Subcutaneous adipose tissue (tissue), 4 donors: ENCODE data around the gene PHF24. TPM values are rescaled to one million over a fixed set of nuclear protein-coding genes. Genes with fewer than 3 reads are reported as not detected.

Source experiments
- total RNA-seq, 4 donors: library from RNA; depleted of rRNA; stranded (reverse); fragments of >200 nt; gene quantifications; one replicate each; pipeline ENCODE4 v1.1.0, GENCODE V29; 2016
- TF ChIP-seq, protein P1 (sequence below): fragments of 450-650 bp; IDR thresholded peaks from one replicate; pipeline ENCODE4 v1.5.1; 2016; ENCODE audit warnings: low read depth, mild to moderate bottlenecking, control low read depth, antibody characterized with exemption, moderate library complexity

Gene PHF24
- total RNA-seq, 4 donors from 2014 or later, result 0.34 to 2.3 (median 1.3) TPM; not detected in 1

DNA sequence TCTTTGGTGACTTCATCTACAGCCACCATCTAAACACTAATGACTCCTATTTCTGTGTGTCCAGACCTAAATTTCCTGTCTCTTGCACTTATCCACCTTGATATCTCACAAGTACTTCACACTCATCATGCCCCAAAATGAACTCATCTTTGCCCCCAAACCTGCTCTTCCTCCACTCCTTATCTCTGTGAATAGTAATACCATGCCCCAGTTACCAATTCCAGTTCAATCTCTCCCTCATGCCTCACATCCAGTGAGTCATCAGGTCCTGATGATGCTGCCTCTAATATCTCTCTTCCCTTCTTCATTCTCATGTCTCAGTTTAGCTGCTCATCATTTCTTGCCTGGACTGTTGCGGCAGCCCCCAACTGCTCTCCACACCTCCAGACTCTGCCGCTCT, 16.6 kb downstream of the PHF24 start:
- TF ChIP-seq, protein P1, sequence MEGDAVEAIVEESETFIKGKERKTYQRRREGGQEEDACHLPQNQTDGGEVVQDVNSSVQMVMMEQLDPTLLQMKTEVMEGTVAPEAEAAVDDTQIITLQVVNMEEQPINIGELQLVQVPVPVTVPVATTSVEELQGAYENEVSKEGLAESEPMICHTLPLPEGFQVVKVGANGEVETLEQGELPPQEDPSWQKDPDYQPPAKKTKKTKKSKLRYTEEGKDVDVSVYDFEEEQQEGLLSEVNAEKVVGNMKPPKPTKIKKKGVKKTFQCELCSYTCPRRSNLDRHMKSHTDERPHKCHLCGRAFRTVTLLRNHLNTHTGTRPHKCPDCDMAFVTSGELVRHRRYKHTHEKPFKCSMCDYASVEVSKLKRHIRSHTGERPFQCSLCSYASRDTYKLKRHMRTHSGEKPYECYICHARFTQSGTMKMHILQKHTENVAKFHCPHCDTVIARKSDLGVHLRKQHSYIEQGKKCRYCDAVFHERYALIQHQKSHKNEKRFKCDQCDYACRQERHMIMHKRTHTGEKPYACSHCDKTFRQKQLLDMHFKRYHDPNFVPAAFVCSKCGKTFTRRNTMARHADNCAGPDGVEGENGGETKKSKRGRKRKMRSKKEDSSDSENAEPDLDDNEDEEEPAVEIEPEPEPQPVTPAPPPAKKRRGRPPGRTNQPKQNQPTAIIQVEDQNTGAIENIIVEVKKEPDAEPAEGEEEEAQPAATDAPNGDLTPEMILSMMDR, result no peak

DNA sequence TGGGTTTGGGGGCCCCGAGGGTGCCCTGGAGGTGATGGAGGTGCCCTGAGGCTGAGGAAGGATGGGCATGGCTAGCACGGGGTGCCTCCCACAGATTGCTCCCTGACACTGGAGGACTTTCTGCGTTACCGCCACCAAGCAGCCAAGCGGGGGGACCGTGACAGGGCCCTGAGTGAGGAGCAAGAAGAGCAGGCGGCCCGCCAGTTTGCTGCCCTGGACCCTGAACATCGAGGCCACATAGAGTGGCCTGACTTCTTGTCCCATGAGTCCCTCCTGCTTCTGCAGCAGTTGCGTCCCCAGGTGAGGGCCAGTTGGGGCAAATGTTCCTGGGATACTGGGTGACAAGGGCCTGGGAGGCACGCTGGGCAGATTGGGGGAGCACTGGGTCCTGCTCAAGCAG, 18.4 kb downstream of the PHF24 start:
- TF ChIP-seq, protein P1, result no peak

GRCh38 chr9:34976992-34977391, 18.9 kb downstream of the PHF24 start:
- TF ChIP-seq, protein P1, result no peak

DNA sequence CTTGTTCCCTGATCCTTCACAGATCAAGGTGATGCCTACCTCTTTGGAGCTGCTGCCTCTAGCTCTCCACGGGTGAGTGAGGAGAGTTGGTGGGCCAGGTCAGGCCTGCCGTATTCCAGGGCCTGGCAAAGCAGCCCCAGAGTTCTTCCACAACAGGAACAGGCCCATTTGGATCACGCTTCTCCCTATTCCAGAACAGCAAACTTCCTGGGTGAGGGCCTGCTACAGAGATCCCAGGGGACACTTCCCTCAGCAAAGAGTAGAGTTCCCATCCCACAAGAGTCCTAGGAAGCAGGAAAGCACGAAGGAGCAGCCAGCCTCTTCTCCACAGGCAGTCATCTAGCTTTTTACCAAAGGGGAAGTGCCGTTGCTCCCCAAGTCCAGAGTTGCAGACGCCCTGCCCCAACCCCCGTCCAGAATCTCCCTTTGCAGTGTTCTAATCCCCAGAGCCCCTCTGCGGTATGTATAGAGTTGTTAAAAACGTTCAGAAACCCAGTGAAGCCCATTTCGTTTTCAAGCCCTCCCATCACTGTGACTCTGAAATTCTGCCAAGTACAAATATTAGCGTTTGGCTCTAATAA, 22.2 kb downstream of the PHF24 start:
- TF ChIP-seq, protein P1, result no peak

GRCh38 chr9:34982361-34982760, 24.3 kb downstream of the PHF24 start:
- TF ChIP-seq, protein P1, result no peak

DNA sequence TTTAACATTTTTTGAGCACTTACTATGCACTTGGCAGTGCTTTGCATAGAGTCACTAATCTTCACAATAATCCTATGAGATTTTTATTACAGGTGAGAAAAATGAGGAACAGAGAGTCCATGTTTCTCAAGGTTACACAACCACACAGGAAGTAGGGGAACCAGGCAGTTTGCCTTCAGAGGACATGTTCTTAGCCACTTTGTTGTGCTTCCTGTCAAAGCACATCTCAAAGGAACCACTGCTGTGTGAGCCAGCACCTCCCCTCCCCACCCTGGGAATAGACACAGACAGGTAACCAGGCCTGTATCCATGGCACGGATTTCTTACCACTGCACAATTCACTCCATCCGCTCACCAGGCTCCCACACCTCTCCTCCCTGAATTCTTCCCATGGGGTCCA, 25.1 kb downstream of the PHF24 start:
- TF ChIP-seq, protein P1, result no peak

DNA sequence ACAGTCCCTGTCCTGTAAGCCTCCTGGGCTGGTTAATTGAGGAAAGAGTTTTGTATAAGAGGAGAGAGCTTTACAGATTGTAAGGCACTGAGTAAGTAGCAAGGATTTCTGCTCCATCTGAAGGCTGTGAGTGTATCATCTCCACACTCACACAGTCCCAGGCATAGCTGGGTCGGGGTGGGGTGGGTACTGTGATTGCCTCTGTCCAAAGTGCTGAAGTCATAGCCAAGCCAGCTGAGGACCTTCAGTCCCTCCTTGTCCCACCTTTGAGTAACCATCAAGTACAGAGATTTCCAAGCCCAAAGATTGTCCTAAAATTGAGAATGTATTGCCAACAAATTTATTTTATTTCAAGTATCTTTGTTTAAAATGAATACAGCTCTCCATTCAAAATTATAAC, 26.0 kb downstream of the PHF24 start:
- TF ChIP-seq, protein P1, result no peak
